Measurements from ENCODE around the gene IL22RA1. TPM values are rescaled to one million over a fixed set of nuclear protein-coding genes. Genes with fewer than 3 reads are reported as not detected.

IL22RA1 gene
- total RNA-seq, 1 donor: not detected

GRCh38 chr1:24085007-24085406, 57.9 kb downstream of the IL22RA1 start:
- TF ChIP-seq, protein P1, sequence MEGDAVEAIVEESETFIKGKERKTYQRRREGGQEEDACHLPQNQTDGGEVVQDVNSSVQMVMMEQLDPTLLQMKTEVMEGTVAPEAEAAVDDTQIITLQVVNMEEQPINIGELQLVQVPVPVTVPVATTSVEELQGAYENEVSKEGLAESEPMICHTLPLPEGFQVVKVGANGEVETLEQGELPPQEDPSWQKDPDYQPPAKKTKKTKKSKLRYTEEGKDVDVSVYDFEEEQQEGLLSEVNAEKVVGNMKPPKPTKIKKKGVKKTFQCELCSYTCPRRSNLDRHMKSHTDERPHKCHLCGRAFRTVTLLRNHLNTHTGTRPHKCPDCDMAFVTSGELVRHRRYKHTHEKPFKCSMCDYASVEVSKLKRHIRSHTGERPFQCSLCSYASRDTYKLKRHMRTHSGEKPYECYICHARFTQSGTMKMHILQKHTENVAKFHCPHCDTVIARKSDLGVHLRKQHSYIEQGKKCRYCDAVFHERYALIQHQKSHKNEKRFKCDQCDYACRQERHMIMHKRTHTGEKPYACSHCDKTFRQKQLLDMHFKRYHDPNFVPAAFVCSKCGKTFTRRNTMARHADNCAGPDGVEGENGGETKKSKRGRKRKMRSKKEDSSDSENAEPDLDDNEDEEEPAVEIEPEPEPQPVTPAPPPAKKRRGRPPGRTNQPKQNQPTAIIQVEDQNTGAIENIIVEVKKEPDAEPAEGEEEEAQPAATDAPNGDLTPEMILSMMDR (IDR thresholded peaks at IDR 0.05; ENCODE audit: insufficient read depth, low read depth, low read length): no peak
- no peak for DNase-seq (ENCODE audit: low read depth)
- H3K4me3 ChIP-seq (ENCODE audit: low read depth, low read length): no peak overlapping the region

- TF ChIP-seq, protein P1 (IDR thresholded peaks at IDR 0.05; ENCODE audit: insufficient read depth, low read depth, low read length): no peak
- DNase-seq (ENCODE audit: low read depth): no peak
- H3K4me3 ChIP-seq (ENCODE audit: low read depth, low read length): no peak overlapping the region
Measured at GRCh38 chr1:24084050-24084449, 58.9 kb downstream of the IL22RA1 start.

DNA sequence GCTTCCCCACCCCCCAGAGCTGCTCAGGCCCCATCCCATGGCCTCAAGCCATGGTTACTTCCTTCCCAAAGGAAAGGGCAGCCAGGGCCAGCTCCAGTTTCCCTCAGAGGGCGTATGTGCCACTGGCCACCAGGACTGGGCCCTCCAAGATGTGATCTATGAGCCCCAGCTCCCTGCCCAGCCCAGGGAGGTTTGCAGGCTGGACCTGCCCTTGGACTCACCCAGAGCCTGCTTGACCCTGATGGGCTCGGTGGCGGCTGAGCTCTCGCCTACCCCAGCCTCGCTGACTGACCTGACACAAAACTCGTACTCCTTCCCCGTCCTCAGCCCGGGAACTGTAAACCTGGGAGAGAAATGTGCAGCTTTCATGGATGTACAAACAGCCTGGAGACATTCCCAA, 60.6 kb downstream of the IL22RA1 start:
- DNase-seq (ENCODE audit: low read depth): no peak
- TF ChIP-seq, protein P1 (IDR thresholded peaks at IDR 0.05; ENCODE audit: insufficient read depth, low read depth, low read length): no peak
- no peak overlapping the region for H3K4me3 ChIP-seq (ENCODE audit: low read depth, low read length)

GRCh38 chr1:24081190-24081589, 61.8 kb downstream of the IL22RA1 start:
- no peak for DNase-seq (ENCODE audit: low read depth)

GRCh38 chr1:24080131-24080530, 62.8 kb downstream of the IL22RA1 start:
- TF ChIP-seq, protein P1 (IDR thresholded peaks at IDR 0.05; ENCODE audit: insufficient read depth, low read depth, low read length): no peak
- no peak for DNase-seq (ENCODE audit: low read depth)
- no peak overlapping the region for H3K4me3 ChIP-seq (ENCODE audit: low read depth, low read length)

More at GRCh38 chr1:24081190-24081589, 61.8 kb downstream of the IL22RA1 start:
- H3K4me3 ChIP-seq (ENCODE audit: low read depth, low read length): no peak overlapping the region
- TF ChIP-seq, protein P1 (IDR thresholded peaks at IDR 0.05; ENCODE audit: insufficient read depth, low read depth, low read length): no peak

- TF ChIP-seq, protein P1 (IDR thresholded peaks at IDR 0.05; ENCODE audit: insufficient read depth, low read depth, low read length): no peak
- H3K4me3 ChIP-seq (ENCODE audit: low read depth, low read length): no peak overlapping the region
- no peak for DNase-seq (ENCODE audit: low read depth)
Measured at GRCh38 chr1:24077278-24077978, 65.5 kb downstream of the IL22RA1 start.

DNA sequence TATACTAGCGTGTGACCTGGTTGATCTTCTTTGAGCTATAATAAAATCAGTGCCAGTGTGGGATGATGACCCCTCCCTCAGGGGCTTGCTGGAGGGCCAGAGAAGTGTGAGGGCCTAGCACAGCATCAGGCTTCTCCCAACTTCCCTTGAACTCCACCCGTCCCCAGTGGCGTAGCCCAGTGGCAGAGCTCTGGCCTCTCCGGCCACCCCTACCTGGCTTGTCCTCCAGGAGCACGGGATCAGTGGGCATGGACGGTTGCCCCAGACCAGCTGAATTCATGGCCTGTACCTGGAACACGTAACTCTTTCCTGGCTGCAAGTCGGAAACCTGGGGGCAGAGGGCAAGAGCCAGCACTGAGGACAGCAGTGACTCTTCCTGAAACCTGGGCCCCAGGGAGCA, 67.0 kb downstream of the IL22RA1 start:
- no peak for DNase-seq (ENCODE audit: low read depth)
- no peak overlapping the region for H3K4me3 ChIP-seq (ENCODE audit: low read depth, low read length)
- TF ChIP-seq, protein P1 (IDR thresholded peaks at IDR 0.05; ENCODE audit: insufficient read depth, low read depth, low read length): no peak
